KG1 (cell line): ENCODE measurements around the gene EDDM13.
"Not testable (repeated sequence)": the region's sequence is repeated elsewhere in the genome, so short reads cannot be mapped to it uniquely, and the experiment has no call there.

ENCODE experiments used
- DNase-seq: peaks from one replicate; lab custom pipeline; 2025; lab: John Stamatoyannopoulos, UW

The EDDM13 gene

GRCh38 chr19:56321254-56321988, 48.9 kb downstream of the EDDM13 start:
- no peak for DNase-seq

GRCh38 chr19:56321989-56322440, 49.5 kb downstream of the EDDM13 start:
- peak; percentile 50 for DNase-seq

- DNase-seq = no peak
These were observed 51.9 kb downstream of the EDDM13 start for GRCh38 chr19:56324436-56324835.

- DNase-seq = no peak
These were observed 60.1 kb downstream of the EDDM13 start for GRCh38 chr19:56332695-56333094.

GRCh38 chr19:56333506-56333905, 61.0 kb downstream of the EDDM13 start:
- DNase-seq = peak; percentile 46

- not testable (repeated sequence) for DNase-seq
These were observed 62.8 kb downstream of the EDDM13 start for GRCh38 chr19:56335371-56335770.

- not testable (repeated sequence) for DNase-seq
These were observed 64.5 kb downstream of the EDDM13 start for GRCh38 chr19:56337077-56337476.

GRCh38 chr19:56339031-56339430, 66.5 kb downstream of the EDDM13 start:
- not testable (repeated sequence) for DNase-seq

GRCh38 chr19:56341948-56342347, 69.4 kb downstream of the EDDM13 start:
- no peak for DNase-seq

- no peak for DNase-seq
These were observed 74.7 kb downstream of the EDDM13 start for GRCh38 chr19:56347163-56347778.

- DNase-seq = peak; percentile 9
These were observed 75.8 kb downstream of the EDDM13 start for GRCh38 chr19:56348289-56348877.

- DNase-seq = peak; percentile 62
These were observed 78.0 kb downstream of the EDDM13 start for GRCh38 chr19:56350416-56351045.

GRCh38 chr19:56351208-56351607, 78.7 kb downstream of the EDDM13 start:
- DNase-seq = no peak

- no peak for DNase-seq
These were observed 83.0 kb downstream of the EDDM13 start for GRCh38 chr19:56355517-56355916.

- no peak for DNase-seq
These were observed 84.4 kb downstream of the EDDM13 start for GRCh38 chr19:56356944-56357343.
